ENCODE data around the gene TYMP. TPM values are rescaled to one million over a fixed set of nuclear protein-coding genes. Genes with fewer than 3 reads are reported as not detected.

TYMP gene
- total RNA-seq, 1 experiment from 2014 or later = 56.0 TPM

GRCh38 chr22:50574383-50574755 is 44.6 kb upstream of the TYMP start:
- Histone ChIP-seq H3K36me3 (ENCODE audit: control insufficient read depth, insufficient read depth, low read length) (no peaks in the 10 kb centered on the region), H3K9me3 (ENCODE audit: control insufficient read depth, insufficient read depth, low read depth, low read length) (no peaks in the 10 kb centered on the region), H3K4me1 (ENCODE audit: control insufficient read depth, insufficient read depth, low read length) (no peaks in the 10 kb centered on the region), H3K27me3 (ENCODE audit: control insufficient read depth, insufficient read depth, low read length) (no peaks in the 10 kb centered on the region), H3K27ac (ENCODE audit: low read length) (no peak overlapping the region), H3K4me3 (ENCODE audit: low read depth in 2 of 2, low read length in 2 of 2) (no peak overlapping the region)
- ATAC-seq = no peak
- ChIA-PET POLR2A (no interaction called here), CTCF (no interaction called here)
- in situ Hi-C loops (cut with HindIII; ENCODE audit: low pct_unique_long_range_greater_than_20kb, low sequenced_read_pairs) (no loop called here), intact Hi-C loops (cut with micrococcal nuclease; ENCODE audit: unreplicated experiment) (no loop called here)
- DNase-seq (ENCODE audit: low read depth, low spot score) = no peak
- TF ChIP-seq TCF7L2 (IDR thresholded peaks at IDR 0.05; ENCODE audit: low read depth, low read length) (no peak), POLR2AphosphoS5 (IDR thresholded peaks at IDR 0.05; ENCODE audit: low read depth, low read length) (no peak), CTCF (IDR thresholded peaks at IDR 0.05) (no peak), SIN3A (IDR thresholded peaks at IDR 0.05; ENCODE audit: borderline replicate concordance, insufficient read depth, low read depth, low read length) (no peak), REST (IDR thresholded peaks at IDR 0.05; ENCODE audit: insufficient read depth in 1 of 2, low read depth in 2 of 2, low read length in 1 of 2) (no peak)
- no TSS peak for BruUV-seq (replicated peaks)

- Histone ChIP-seq H3K27me3 (ENCODE audit: control insufficient read depth, insufficient read depth, low read length) (no peaks in the 10 kb centered on the region), H3K9me3 (ENCODE audit: control insufficient read depth, insufficient read depth, low read depth, low read length) (no peaks in the 10 kb centered on the region), H3K36me3 (ENCODE audit: control insufficient read depth, insufficient read depth, low read length) (no peaks in the 10 kb centered on the region), H3K27ac (ENCODE audit: low read length) (no peak overlapping the region), H3K4me1 (ENCODE audit: control insufficient read depth, insufficient read depth, low read length) (no peaks in the 10 kb centered on the region), H3K4me3 (ENCODE audit: low read depth in 2 of 2, low read length in 2 of 2) (no peak overlapping the region)
- intact Hi-C loops (cut with micrococcal nuclease; ENCODE audit: unreplicated experiment) (no loop called here), in situ Hi-C loops (cut with HindIII; ENCODE audit: low pct_unique_long_range_greater_than_20kb, low sequenced_read_pairs) (no loop called here)
- TF ChIP-seq SIN3A (IDR thresholded peaks at IDR 0.05; ENCODE audit: borderline replicate concordance, insufficient read depth, low read depth, low read length) (no peak), REST (IDR thresholded peaks at IDR 0.05; ENCODE audit: insufficient read depth in 1 of 2, low read depth in 2 of 2, low read length in 1 of 2) (no peak), POLR2AphosphoS5 (IDR thresholded peaks at IDR 0.05; ENCODE audit: low read depth, low read length) (no peak), TCF7L2 (IDR thresholded peaks at IDR 0.05; ENCODE audit: low read depth, low read length) (no peak), CTCF (IDR thresholded peaks at IDR 0.05) (no peak)
- ChIA-PET CTCF (interaction anchor here (0.7 kb wide), 1 partner anchor 63 kb away, joined by 3 read pairs; no protein-coding TSS in a partner anchor), POLR2A (no interaction called here)
- BruUV-seq (replicated peaks) = no TSS peak
- DNase-seq (ENCODE audit: low read depth, low spot score) (no peak), ATAC-seq (no peak)
Measured at GRCh38 chr22:50573491-50574382, 43.9 kb upstream of the TYMP start.
